HK-2 (cell line): ENCODE measurements around the gene CCDC13.

Experiments used
- DNase-seq: peaks from one replicate; pipeline ENCODE4 v3.0.0-alpha.2; 2018; ENCODE audit not compliant: unreplicated experiment

CCDC13 gene

GRCh38 chr3:42753757-42754156 lies 19.3 kb downstream of the CCDC13 start:
- DNase-seq: no peak

GRCh38 chr3:42752961-42753360 lies 20.1 kb downstream of the CCDC13 start:
- DNase-seq: no peak

GRCh38 chr3:42752441-42752840 lies 20.6 kb downstream of the CCDC13 start:
- DNase-seq: no peak

GRCh38 chr3:42751609-42752008 lies 21.4 kb downstream of the CCDC13 start:
- DNase-seq: no peak

- DNase-seq: no peak
These were observed 22.2 kb downstream of the CCDC13 start for GRCh38 chr3:42750834-42751233.

GRCh38 chr3:42749753-42750231 lies 23.3 kb downstream of the CCDC13 start:
- DNase-seq: no peak

- no peak for DNase-seq
These were observed 23.9 kb downstream of the CCDC13 start for GRCh38 chr3:42749025-42749752.

- no peak for DNase-seq
These were observed 25.5 kb downstream of the CCDC13 start for GRCh38 chr3:42747581-42747980.

- no peak for DNase-seq
These were observed 26.3 kb downstream of the CCDC13 start for GRCh38 chr3:42746455-42747450.

- no peak for DNase-seq
These were observed 27.1 kb downstream of the CCDC13 start for GRCh38 chr3:42745776-42746454.

GRCh38 chr3:42745291-42745745 lies 27.7 kb downstream of the CCDC13 start:
- DNase-seq: no peak

GRCh38 chr3:42743204-42743995 lies 29.7 kb downstream of the CCDC13 start:
- DNase-seq: no peak

GRCh38 chr3:42742688-42743087 lies 30.4 kb downstream of the CCDC13 start:
- no peak for DNase-seq

- DNase-seq: no peak
These were observed 30.8 kb downstream of the CCDC13 start for GRCh38 chr3:42742259-42742658.

- DNase-seq: no peak
These were observed 31.3 kb downstream of the CCDC13 start for GRCh38 chr3:42741796-42742195.

GRCh38 chr3:42739401-42740158 lies 33.5 kb downstream of the CCDC13 start:
- no peak for DNase-seq

GRCh38 chr3:42736531-42736930 lies 36.5 kb downstream of the CCDC13 start:
- no peak for DNase-seq

GRCh38 chr3:42736081-42736480 lies 37.0 kb downstream of the CCDC13 start:
- no peak for DNase-seq

GRCh38 chr3:42735615-42736014 lies 37.4 kb downstream of the CCDC13 start:
- DNase-seq: no peak

GRCh38 chr3:42735019-42735418 lies 38.0 kb downstream of the CCDC13 start:
- no peak for DNase-seq
